ENCODE data around the gene CORO2B.
A peak's percentile ranks its signal among the peaks of the same experiment; 100 is the strongest.

CORO2B gene

DNA sequence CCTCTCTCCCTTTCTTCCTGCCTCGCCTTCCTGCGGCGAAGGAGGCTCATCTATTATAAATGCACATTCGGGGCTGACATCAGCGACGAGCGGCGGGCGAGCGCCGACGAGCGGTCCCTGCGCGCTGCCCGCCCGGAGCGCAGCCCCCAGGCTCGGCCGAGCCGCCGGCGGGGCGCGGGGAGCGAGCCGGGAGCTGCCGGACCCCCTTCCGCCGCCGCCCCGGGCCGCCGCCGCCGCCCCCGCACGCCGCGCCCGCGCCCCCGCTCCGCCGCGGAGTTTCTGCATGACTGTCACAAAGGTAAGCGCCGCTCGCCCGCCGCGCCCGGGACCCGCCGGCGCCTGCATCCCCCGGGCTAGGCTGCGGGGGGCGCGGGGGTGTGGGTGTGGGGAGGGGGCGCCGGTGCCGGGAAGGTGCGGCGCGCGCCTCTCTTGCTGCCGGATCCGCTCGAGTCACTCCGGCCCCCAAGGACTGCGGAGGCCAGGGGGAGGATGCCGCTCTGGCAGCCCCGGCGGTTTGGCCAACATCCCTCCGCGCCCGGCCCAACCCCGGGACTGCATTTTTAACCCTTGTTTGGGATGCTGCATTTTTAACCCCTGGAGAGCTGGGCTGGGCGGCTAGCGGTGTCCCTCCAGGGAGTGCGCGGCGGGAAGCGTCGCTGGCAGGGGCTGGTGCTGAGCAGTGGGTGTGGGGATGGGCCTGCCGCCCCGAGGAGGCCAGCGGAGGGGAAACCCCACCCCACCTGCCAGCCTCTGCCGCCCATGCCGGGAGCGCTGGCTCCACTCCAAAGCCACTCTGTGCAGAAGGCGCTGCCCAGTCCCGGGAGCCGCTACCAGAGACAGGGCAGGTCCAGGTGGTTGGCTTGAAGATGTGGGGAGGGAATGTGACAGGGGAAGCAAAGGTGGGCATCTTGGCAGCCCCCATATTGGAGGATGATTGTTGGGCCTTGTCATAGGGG lies at the start of gene CORO2B:
Gene CORO2B, plus strand, starts transcription at position 14 of the 956 bp plus-strand sequence. Its CDS starts 270 bp downstream, at position 284.
- DNase-seq = peak; percentile 24

- no peak for DNase-seq
Measured at GRCh38 chr15:68531387-68532179, 47.2 kb upstream of the CORO2B start.

- DNase-seq = no peak
Measured at GRCh38 chr15:68536331-68537095, 42.3 kb upstream of the CORO2B start.

- DNase-seq = no peak
Measured at GRCh38 chr15:68537097-68537496, 41.7 kb upstream of the CORO2B start.

GRCh38 chr15:68537506-68537905 lies 41.3 kb upstream of the CORO2B start:
- DNase-seq = no peak

- DNase-seq = no peak
Measured at GRCh38 chr15:68538311-68538710, 40.5 kb upstream of the CORO2B start.

GRCh38 chr15:68541743-68542142 lies 37.0 kb upstream of the CORO2B start:
- no peak for DNase-seq

DNA sequence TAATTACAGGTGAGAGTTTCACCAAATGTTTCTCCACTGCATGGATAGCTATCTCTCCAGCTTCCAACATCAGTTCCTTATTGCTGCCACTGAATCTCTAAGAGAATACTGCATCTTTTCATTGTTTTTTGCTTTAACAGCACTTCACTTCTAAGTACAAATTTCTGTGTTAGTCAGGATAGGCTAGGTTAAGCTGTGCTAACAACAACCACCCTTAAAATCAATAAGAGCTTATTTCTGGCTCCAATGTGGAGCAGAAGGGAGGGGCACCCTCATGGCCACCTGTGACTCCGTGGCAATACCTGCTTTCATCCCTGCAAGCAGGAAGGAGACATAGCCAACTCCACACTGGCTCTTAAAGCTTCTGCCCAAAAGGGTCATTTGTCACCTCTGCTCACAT lies 36.4 kb upstream of the CORO2B start:
- DNase-seq = no peak

DNA sequence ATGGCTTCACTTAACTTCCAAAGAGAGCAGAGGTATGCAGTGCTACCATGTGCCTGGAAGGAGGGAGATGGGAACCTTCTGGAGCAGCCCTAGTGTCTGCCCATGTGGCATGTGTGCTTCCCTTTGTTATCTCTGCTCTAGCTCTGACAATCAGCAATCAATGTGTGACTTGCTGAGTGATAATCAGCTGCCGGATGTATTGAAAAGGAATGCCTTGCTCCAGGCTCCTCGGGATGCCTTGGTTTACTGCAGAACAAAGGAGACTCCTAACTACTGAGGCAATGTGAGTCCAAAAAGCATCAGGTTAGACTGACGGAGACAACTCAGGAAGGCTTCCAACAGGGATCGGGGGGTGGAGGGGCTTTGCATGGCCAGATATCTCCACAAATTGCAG lies 36.0 kb upstream of the CORO2B start:
- DNase-seq = no peak

GRCh38 chr15:68543165-68544008 lies 35.4 kb upstream of the CORO2B start:
- no peak for DNase-seq

GRCh38 chr15:68546318-68546717 lies 32.5 kb upstream of the CORO2B start:
- DNase-seq = no peak

GRCh38 chr15:68548364-68548763 lies 30.4 kb upstream of the CORO2B start:
- no peak for DNase-seq

DNA sequence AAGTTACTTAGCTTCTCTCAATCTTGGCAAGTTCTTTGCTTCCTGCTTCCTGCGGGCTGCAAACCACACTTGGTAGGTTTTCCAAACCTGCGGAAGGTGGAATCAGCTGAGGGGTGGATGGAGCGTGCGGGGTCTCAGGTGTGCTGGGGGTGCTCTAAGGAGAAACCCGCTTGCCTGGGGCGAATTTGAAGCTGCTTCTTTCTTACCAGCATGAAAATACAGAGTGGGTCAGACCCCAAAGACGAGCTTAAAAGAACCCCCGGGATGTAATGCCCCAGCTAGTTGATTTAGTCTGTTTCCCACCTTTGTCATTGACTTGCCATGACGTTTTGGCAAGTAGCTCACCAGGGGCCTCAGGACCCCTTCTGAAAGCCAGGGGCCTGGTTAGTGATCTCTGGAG lies 28.8 kb upstream of the CORO2B start:
- no peak for DNase-seq

DNA sequence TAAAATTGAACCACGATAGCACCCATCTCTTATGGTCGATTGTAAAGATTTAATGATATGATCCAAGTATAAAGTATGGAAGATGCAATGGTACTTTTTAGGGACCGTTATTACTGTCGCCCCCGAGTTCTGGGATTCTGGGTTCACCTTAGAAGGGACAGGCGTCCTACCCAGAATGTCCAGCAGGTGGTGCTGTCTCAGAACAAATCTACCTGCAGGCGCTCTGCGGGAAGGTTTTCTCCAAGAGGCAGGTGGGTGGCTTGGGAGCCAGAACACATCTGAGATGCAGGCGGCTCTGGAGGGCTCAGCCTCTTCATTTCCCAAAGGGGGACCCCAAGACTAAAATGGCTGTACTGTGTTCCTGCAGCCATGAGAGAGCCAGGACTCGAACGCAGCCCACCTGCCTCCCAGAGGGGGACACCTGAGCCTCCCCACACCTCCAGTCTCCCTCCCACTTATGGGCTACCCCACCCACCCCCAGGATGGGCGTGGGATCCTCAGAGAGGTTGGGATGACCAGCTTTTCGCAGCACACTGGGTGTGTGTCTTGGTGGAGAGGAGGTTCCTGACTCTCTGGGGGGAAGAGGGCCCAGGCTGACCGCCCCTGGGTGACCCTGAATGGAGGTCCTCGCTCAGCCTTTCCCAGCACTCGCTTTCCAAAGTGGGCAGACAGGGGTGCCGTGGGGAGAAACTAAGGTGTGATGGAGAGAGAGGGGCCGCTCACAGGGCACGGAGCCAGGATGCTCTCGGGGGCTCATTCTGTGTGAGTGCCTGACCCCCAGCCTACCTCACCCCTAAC lies 28.1 kb upstream of the CORO2B start:
- peak; percentile 10 for DNase-seq

- DNase-seq = no peak
Measured at GRCh38 chr15:68551296-68551635, 27.5 kb upstream of the CORO2B start.

DNA sequence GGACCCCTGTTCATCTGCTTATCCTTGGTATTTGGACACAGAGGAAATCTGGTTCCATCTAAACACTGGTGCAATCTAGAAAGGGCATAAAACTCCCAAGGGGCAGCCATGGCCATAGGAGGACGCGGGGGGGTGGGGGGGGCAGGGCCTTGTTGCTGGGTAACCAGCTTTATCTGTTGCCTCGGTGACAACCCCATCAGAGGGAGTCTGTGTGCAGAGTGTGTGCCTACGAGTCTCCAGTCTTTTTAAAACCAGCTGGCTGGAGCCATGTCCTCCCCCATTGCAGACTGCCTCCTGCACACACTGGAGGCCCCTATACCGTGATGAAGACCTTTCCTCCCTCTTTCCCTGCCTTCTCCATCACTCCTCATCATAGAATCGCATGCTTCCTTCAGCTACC lies 26.4 kb upstream of the CORO2B start:
- no peak for DNase-seq

GRCh38 chr15:68552773-68553172 lies 26.0 kb upstream of the CORO2B start:
- DNase-seq = no peak

DNA sequence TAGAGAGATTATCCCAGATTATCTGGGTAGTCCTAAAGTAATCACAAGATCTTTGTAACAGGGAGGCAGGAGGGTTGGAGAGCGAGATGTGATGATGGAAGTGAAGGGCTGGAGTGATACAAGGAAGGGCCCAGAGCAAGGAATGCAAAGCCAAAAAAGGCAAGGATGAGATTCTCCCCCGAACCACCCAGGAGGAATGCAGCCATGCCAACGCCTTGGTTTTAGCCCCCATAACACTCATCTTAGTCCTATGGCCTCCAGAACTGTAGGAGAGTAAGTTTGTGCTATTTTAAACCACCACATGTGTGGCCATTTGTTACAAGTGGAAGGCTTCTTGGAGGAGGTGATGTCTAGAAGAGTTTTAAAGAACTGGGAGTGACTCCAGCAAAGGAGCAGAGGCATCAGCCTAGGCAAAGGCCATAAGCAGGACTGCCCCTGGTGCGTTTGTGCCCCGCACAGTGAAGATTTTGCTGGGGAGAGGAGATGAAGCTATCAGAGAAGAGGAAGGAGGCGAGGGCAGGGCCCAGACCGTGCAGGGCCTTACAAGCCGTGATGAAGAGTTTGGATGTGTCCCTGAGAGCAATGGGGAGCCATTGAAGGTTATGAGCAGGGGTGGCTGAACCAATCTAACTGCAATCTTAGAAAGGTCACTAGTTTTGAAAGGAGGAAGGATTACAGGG lies 25.3 kb upstream of the CORO2B start:
- no peak for DNase-seq

GRCh38 chr15:68553994-68554720 lies 24.6 kb upstream of the CORO2B start:
- DNase-seq = peak; percentile 16

All from DMS79 treated with DMSO at 0.1 percent for 48 hours (cell line).